ENCODE results near the gene ZNF331.

The ZNF331 gene

GRCh38 chr19:53608381-53608780 is 70.4 kb downstream of the ZNF331 start:
- H3K4me3 ChIP-seq (ENCODE audit: low read length), result no peak overlapping the region
- no peak overlapping the region for H3K4me2 ChIP-seq (ENCODE audit: low read length)
- H3K27me3 ChIP-seq (ENCODE audit: low read depth, low read length), result no peaks in the 10 kb centered on the region
- no peak overlapping the region for H3K9ac ChIP-seq (ENCODE audit: low read length)
- H3K9me3 ChIP-seq (ENCODE audit: insufficient read depth, low read length), result peaks cover 8% of the 10 kb centered on the region
- no peak overlapping the region for H3K27ac ChIP-seq (ENCODE audit: low read length)
- H3K4me1 ChIP-seq (ENCODE audit: low read length), result no peaks in the 10 kb centered on the region
- no peaks in the 10 kb centered on the region for H3K79me2 ChIP-seq (ENCODE audit: low read length)
- H3K36me3 ChIP-seq (replicated peaks; ENCODE audit: low read depth, low read length), result no peaks in the 10 kb centered on the region
- H2AFZ ChIP-seq (ENCODE audit: low read depth, low read length), result no peak overlapping the region
- TF ChIP-seq EZH2phosphoT487 (IDR thresholded peaks at IDR 0.05; ENCODE audit: low read depth), result no peak
- no peak for TF ChIP-seq CTCF (IDR thresholded peaks at IDR 0.05; ENCODE audit: low read depth, low read length)
- no peaks in the 10 kb centered on the region for H4K20me1 ChIP-seq (ENCODE audit: insufficient read depth, low read length)

GRCh38 chr19:53612762-53613526 is 75.0 kb downstream of the ZNF331 start:
- Histone ChIP-seq H3K4me3 (ENCODE audit: low read length) (no peak overlapping the region), H3K4me1 (ENCODE audit: low read length) (no peaks in the 10 kb centered on the region), H2AFZ (ENCODE audit: low read depth, low read length) (no peak overlapping the region), H3K79me2 (ENCODE audit: low read length) (no peaks in the 10 kb centered on the region), H3K4me2 (ENCODE audit: low read length) (no peak overlapping the region), H3K27ac (ENCODE audit: low read length) (no peak overlapping the region), H3K36me3 (replicated peaks; ENCODE audit: low read depth, low read length) (no peaks in the 10 kb centered on the region), H3K9me3 (ENCODE audit: insufficient read depth, low read length) (peaks cover 8% of the 10 kb centered on the region; the same call in 1 of the 2 replicates), H4K20me1 (ENCODE audit: insufficient read depth, low read length) (no peaks in the 10 kb centered on the region), H3K9ac (ENCODE audit: low read length) (no peak overlapping the region), H3K27me3 (ENCODE audit: low read depth, low read length) (no peaks in the 10 kb centered on the region)
- TF ChIP-seq CTCF (IDR thresholded peaks at IDR 0.05; ENCODE audit: low read depth, low read length) (no peak), EZH2phosphoT487 (IDR thresholded peaks at IDR 0.05; ENCODE audit: low read depth) (no peak)

GRCh38 chr19:53621885-53622740 is 84.2 kb downstream of the ZNF331 start:
- Histone ChIP-seq H4K20me1 (ENCODE audit: insufficient read depth, low read length) (no peaks in the 10 kb centered on the region), H3K9me3 (ENCODE audit: insufficient read depth, low read length) (peaks cover 12% of the 10 kb centered on the region; the same call in 1 of the 2 replicates), H3K79me2 (ENCODE audit: low read length) (no peaks in the 10 kb centered on the region), H3K4me1 (ENCODE audit: low read length) (no peaks in the 10 kb centered on the region), H3K4me2 (ENCODE audit: low read length) (no peak overlapping the region), H3K27me3 (ENCODE audit: low read depth, low read length) (no peaks in the 10 kb centered on the region), H3K27ac (ENCODE audit: low read length) (no peak overlapping the region), H3K4me3 (ENCODE audit: low read length) (no peak overlapping the region), H3K36me3 (replicated peaks; ENCODE audit: low read depth, low read length) (no peaks in the 10 kb centered on the region), H2AFZ (ENCODE audit: low read depth, low read length) (no peak overlapping the region), H3K9ac (ENCODE audit: low read length) (no peak overlapping the region)
- TF ChIP-seq EZH2phosphoT487 (IDR thresholded peaks at IDR 0.05; ENCODE audit: low read depth) (no peak), CTCF (IDR thresholded peaks at IDR 0.05; ENCODE audit: low read depth, low read length) (no peak)
